HPDE6-E6E7 (cell line): ENCODE results near the gene ARSI.
A peak's percentile ranks its signal among the peaks of the same experiment; 100 is the strongest.
"Not testable (repeated sequence)": the region's sequence is repeated elsewhere in the genome, so short reads cannot be mapped to it uniquely, and the experiment has no call there.

Experiments used
- DNase-seq: peaks from one replicate; pipeline ENCODE4 v3.0.0; 2011; ENCODE audit warnings: missing footprints; ENCODE audit errors: extremely low spot score

The ARSI gene

DNA sequence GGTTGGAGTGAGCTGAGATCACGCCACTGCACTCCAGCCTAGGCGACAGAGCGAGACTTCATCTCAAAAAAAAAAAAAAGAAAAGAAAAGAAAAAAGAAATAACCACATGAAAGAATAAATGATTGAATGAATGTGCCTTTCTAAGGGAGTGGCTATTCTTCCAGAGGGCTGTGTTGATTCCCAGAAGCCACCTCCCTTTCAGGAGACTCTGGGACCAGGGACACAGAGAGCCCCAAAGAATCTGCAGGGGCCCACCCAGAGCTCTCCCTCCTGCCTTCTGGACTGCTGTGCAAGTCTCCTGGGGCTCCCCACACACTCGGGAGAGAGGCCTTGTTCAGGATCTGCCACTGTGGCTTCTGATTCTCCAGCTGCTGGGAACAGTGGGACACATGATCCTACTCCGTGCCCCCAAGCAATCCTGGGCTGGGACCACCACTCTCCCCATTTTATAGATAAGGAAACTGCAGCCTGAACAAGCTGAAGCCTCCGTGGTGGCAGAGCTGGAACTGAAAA, 36.8 kb downstream of the ARSI start:
- no peak for DNase-seq

DNA sequence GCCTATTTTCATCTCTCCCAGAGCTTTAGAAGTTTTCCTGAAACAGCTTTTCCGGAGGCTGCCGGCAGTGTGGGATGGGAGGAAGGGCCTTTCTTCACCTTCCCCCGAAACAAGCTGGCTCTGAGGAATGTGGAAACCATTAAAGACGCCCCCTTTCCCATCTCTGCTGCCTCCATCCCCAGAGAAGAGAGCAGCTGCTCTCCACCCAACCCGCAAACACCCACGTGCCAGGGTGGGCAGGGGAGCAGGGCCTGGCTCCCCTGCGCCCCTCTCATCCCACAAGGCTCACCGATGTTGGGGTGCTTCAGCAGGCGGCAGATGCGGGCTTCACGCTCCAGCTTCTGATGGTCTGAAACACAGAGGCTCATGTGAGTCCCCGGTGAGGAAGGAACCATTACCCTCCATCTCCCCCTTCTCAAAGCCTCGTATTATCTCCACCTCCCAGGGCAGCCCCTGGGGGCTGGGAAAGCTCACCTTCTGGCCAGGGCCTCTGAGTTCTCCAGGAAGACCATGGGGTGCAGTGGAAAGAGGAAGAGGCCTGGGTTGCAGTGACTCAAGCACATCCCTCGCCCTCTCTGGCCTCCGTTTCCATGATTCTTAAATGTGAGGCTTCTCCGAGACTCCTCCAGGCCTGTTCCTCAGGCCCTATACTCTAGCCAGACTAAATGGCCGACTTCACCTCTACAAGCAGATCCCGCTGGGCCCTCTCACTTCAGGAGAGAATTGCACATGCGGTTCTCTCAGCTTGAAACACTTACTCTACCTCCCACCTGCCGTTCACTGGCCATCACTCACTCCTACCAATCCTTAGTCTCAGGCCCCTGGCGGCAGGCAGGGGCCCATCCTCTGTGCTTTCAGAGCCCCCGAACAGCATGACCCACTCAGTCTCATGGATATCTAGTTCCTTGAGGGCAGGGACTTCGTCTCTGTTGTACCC, 37.8 kb downstream of the ARSI start:
- no peak for DNase-seq

- peak; percentile 95 for DNase-seq
Measured at GRCh38 chr5:150263801-150264621, 38.7 kb downstream of the ARSI start.

DNA sequence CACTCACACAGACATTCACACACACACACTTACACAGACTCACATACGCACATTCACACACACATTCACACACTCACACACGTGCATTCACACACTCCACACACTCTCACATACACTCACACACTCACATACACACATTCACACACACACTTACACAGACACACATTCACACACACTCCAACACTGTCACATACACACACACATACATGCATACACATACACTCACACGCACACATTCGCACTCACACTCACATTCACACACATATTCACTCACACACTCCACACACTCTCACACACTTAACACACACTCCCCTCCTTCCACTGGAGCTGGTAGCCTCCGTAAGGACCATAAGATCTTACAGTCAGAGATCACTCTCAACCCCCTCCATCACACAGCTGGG, 39.3 kb downstream of the ARSI start:
- DNase-seq, result no peak

- DNase-seq, result no peak
Measured at GRCh38 chr5:150262502-150262901, 40.2 kb downstream of the ARSI start.

DNA sequence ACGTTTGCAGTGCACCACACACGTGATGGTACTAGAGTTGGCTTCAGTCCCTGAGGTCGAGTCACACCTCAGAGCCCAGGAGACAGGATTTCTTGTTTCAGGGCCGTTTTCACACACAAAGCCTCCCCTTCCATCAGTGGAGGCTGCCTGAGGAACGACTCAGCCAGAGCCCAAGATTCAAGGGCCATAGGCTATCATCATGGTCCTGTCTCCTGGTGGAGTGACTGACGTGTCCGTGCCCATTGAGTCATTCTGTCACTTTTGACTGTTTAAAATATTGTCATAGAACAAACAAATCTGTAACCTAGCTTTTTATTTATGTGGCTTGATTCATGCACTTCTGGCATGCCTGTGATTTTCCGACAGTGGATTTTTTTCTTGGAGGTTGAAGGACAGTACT, 41.5 kb downstream of the ARSI start:
- DNase-seq, result no peak

GRCh38 chr5:150258130-150258529, 44.6 kb downstream of the ARSI start:
- DNase-seq, result no peak

- DNase-seq, result no peak
Measured at GRCh38 chr5:150257424-150257823, 45.3 kb downstream of the ARSI start.

GRCh38 chr5:150256410-150257064, 46.2 kb downstream of the ARSI start:
- no peak for DNase-seq

DNA sequence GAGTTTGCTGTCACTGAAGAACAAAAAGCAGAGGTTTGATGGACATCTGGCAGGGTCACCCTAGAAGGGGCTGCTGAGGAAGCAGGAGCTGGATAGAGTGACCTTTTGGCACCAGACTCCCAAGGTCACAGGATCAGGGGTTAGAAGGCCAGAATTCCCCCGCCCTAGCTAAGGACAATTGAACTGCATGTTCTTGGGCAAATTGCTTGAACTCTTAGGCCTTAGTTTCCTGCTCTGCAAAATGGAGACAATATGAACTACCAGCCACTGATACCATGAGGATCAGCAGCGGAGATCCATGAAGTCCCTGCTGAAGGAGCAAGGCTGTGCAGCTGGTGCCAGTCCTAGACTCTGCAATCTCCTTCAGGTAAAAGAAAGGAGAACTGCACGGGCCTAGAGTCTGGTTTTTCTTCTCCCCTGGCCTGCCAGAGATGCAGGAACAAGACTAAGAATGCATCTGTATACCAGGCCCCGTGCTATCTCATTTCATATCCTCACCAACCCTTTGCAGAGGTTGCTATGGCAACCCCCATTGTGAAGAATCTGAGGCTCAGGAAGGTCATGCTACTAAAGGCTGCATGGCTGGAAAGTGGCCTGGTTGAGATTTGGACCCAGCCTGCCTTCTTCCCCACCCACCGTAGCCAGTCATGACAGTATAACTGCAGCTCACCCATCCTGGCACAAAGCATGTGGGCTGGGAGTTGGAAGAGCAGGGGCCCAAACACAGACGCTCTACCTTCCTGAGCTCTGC, 46.9 kb downstream of the ARSI start:
- DNase-seq, result no peak

GRCh38 chr5:150254774-150255173, 47.9 kb downstream of the ARSI start:
- DNase-seq, result no peak

DNA sequence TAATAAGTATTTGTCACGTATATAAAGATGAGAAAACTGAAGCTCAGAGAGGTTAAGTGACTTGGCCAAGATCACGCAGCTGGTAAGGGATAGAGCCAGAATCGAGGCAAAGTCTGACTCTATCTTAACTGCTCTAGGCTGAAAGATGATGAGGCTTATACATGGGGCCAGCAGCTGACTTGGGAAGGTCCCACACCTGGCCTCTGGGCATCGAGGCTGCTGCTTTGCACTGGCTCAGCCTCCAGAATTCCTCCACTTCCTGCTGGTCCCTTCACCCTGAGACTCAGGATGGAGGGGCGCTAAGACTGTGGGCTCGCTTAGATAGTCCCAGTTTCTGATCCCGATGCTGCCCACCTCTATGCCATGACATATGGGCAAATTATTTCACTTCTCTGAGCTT, 48.3 kb downstream of the ARSI start:
- DNase-seq, result no peak

DNA sequence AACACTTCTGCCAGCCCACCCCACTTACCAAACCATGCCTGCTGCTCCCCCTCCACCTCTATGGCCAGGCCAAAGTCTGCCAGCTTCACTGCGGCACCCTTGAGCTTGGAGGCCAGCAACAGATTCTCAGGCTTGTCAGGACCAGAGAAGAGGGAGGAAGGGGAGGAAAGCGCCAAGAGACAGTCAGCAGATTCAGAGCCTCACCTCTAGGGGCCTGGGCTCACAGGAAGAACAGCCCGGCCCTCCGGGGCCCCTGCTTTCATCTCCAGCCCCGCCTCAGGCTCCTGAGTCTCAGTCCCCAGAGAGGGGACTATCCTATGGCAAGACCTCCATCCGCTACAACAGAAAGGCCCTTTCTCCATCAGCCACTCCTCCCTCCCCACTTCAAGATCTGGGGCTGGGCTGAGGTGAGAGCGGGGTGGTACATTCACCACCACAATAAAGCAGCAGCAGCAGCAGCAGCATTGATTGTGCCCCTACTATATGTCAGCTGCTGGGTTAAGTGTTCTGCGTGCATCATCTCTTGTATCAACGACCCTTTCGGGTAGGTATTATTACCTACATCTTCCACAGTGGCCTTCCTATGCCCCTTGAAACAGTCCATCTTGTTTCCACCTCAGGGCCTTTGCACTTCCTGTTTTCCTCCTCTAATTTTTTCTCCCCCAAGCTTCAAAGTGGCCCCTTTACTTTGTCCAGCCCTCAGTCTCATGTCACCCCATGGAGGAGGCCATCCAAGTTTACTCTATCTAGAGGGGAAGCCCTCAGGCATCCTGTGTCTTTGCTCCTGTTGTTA, 49.1 kb downstream of the ARSI start:
- DNase-seq, result no peak

DNA sequence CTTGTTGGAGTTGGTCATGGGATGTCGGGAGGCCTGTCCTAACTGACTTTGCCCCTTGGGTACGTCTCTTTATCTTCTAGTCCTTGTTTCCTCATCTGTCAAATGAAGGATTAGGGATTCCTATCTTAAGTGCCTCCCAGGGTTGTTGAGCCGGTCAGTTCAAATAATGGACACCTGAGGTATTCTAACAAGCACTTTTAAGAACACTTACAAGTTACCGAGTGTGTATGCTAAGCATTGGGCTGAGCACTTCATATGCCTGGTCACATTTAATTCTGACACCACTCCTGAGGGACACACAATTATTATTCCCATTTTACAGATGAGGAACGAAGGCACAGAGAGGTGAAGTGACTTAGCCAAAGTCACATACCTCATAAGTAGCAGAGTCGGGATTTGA, 50.2 kb downstream of the ARSI start:
- no peak for DNase-seq

- DNase-seq, result no peak
Measured at GRCh38 chr5:150251504-150251903, 51.2 kb downstream of the ARSI start.

DNA sequence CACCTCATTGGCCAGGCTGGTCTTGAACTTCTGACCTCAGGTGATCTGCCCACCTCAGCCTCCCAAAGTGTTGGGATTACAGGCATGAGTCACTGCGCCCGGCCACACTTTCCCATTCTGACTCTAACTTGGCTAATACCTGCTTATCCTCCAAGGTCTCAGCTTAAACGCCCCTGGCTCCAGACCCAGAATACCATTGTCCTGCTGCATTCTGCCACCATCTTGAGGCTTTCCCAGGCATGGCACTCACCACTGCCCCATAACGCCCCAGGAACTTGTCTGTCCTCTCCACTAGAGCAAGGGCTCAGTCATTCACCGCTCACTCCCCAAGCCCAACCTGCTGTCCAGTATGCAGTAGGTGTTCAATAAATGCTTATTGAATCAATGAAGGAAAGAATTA, 53.0 kb downstream of the ARSI start:
- DNase-seq, result no peak

DNA sequence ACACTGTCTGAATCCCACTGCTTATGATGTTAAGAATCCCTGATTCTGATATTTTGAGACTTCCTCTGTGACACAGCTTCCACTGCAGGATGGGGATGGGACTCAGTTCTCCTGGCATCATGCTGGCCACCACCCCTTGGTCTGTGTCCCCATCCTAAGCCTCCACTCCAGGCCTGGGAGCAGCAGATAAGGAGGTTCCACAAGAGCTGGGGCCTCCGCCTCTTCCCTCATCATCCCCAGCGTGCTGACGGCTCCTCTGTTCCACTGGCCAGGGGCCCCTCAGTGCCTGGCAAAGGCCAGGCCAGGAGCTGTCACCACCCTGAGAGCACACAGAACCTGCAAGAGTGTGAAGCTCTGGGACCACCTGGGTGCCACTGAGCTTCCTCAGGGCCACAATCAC, 53.8 kb downstream of the ARSI start:
- no peak for DNase-seq

DNA sequence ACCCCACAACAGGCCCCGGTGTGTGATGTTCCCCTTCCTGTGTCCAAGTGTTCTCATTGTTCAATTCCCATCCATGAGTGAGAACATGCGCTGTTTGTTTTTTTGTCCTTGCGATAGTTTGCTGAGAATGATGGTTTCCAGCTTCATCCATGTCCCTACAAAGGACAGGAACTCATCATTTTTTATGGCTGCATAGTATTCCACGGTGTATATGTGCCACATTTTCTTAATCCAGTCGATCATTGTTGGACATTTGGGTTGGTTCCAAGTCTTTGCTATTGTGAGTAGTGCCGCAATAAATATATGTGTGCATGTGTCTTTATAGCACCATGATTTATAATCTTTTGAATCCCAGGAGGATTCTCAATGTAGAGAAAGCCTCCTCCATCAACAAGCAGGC, 54.2 kb downstream of the ARSI start:
- DNase-seq, result not testable (repeated sequence)

DNA sequence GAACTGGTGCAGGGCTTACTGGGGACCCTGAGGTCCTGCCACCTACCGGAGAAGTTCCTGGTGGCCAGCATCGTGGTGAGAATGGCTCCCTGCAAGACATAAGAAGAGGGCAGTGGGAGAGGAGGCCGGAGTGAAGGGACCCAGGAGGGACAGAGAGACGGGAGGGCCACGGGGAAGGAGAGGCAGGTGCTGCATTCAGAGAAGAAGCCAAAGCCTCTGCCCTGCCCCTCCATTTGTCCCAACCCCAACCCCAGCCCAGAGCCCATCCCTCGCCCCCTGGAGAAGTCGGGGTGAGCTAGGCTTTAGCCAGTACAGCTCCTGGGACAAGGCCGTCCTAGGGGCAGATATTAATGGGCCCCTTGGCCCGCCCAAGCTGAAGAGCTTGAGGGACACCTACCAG, 55.0 kb downstream of the ARSI start:
- DNase-seq, result no peak

GRCh38 chr5:150246835-150247234, 55.9 kb downstream of the ARSI start:
- no peak for DNase-seq

DNA sequence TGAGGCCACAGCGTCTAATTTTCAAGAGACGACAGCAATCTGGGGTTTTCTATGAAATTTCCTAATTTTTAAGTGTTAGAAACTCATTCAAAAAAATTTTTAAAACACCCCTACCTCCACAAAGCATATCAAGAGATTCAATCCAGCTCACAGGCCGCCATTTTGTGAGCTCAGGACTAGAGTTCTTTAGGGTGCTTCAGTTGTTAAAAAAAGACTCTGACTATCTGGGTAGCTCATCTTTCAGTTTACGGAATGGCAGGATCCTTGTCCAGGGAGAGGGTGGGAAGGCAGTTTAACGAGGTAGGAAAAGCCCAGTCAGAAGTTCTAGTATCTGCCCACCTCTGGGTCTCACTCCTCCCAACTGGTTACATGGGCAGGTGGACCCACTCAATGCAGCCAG, 56.3 kb downstream of the ARSI start:
- DNase-seq, result no peak
